HG03097 (cell line): ENCODE results near the gene PIEZO1.

Experiments
- ATAC-seq: cut with Tn5 transposase; IDR thresholded peaks from one replicate; pipeline ENCODE4 v1.9.1; 2021; ENCODE audit not compliant: unreplicated experiment, low FRiP score

The PIEZO1 gene

GRCh38 chr16:88694221-88695087 lies 90.6 kb downstream of the PIEZO1 start:
- ATAC-seq = no peak

GRCh38 chr16:88693420-88694177 lies 91.4 kb downstream of the PIEZO1 start:
- no peak for ATAC-seq

GRCh38 chr16:88692861-88693260 lies 92.2 kb downstream of the PIEZO1 start:
- no peak for ATAC-seq

GRCh38 chr16:88691924-88692560 lies 93.0 kb downstream of the PIEZO1 start:
- ATAC-seq = no peak

DNA sequence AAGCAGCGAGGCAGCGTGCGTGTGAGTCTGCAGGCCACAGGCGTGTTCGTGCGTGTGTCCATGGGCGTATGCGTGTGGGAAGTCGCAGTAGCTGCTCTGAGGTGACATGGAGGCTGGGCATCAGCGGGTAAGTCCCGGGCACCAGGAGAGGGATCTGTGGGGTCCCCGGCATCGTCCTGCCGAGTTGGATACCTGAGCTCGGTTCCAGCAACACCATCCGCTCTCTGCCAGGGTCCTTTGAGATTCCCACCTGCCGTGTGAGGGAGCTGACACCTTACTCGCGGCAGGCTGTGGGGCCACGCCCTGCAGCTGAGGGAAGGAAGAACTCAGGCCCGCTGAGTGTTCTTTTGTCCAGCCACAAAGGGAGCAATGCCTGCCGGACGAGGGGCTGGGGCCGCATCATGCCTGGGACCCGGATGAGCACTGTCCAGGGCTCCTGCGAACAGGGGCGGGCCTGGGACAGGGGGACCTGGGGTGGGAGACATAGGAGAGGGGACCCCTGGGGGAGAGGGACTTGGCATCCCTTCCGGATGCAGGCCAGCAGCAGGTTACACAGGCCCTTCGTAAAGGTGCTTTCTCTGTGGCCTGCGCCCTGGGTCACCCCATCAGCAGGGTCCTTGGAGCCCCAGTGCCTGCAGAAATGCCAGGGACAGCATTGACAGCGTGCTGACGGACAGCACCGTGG lies 93.7 kb downstream of the PIEZO1 start:
- no peak for ATAC-seq

GRCh38 chr16:88690341-88691128 lies 94.5 kb downstream of the PIEZO1 start:
- no peak for ATAC-seq

- no peak for ATAC-seq
Observed at GRCh38 chr16:88688013-88688778, 96.8 kb downstream of the PIEZO1 start.

GRCh38 chr16:88687676-88688012 lies 97.4 kb downstream of the PIEZO1 start:
- ATAC-seq = no peak

- ATAC-seq = no peak
Observed at GRCh38 chr16:88687254-88687576, 97.8 kb downstream of the PIEZO1 start.

DNA sequence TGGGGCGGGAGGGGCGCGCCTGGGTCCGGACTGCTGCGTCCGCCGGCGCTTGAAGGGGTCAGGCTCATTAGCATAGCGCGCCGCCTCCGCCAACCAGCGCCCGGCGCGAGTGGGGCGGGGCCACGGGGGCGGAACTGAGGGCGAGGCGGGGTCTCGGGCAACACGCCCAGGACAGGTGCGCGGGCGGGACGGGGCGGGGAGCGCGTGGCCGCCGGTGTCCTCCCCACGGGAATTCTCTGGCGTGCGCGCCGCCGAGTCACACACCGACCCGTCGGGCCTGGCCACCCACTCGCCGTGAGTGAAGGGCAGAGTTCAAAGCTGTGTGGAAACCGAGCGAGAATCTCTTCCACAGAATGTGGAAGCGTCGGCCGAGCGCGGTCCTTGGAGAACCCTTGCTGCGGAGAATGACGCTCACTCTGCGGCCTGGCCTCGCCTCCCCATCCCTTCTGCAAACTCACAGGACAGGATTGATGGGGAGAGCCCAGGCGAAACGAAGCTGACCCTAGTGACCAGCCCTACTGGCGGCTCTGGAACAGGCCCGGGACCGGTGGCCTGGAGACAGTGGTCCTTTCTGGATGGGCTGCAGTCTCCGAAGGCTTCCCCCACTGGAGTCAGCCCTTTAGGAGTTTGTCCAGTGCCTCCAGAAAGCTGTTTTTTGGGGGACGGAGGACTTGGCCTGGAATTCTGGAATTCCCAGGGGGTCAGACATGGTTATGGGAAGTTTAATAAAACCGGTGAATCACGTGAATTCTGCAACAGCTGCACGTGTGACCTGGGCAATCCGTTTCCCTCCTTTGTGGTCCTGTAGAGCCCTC lies 98.4 kb downstream of the PIEZO1 start, which contains the start of gene SNAI3:
SNAI3 (minus strand) TSS at position 69 of the 815 bp plus-strand sequence. CDS start 101 bp downstream, outside the sequence.
- ATAC-seq = peak; percentile 51

- ATAC-seq = no peak
Observed at GRCh38 chr16:88686062-88686438, 99.0 kb downstream of the PIEZO1 start.

DNA sequence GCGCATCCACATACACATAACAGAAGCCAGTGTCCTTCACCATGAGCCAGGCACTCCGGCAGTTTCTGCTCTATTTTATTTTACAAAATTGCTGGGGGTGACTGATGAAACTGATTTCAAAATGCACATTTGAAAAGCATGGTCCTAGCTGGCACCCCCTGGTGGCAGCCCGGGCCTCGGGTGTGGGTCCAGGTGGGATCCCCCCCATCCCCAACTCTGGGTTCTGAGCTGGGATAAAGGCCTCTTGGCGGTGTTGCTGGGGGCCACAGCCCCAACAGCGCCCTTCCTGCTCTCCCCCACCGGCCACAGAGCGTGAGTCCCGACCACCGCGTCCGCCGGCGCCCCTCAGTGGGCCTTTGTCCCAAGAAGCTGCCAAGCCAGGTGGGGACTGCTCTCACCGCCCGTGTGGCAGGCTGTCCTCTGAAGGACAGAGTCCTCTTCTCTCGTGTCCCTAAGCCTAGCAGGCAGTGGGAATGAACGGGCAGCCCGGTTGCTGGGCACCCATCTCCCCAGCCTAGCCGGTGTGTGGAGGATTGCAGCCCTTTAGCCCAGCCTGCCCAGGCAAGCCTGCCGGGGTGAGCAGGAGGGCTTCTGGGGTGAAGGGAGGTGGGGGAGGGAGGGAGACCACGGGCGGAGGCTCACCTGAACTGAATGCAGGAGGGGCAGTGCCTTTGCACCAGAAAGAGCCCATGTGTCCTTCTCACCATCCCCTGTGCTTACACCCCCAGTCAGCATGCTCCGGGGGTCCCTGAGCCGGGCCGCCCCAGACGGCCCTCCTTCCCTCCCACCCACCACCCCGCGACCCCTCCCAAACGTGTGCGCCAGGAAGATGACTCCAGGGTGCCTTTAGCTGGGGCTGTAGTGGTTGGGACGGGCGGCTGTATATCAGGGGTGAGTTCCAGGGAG lies 99.6 kb downstream of the PIEZO1 start:
- no peak for ATAC-seq

- no peak for ATAC-seq
Observed at GRCh38 chr16:88684569-88685155, 100.4 kb downstream of the PIEZO1 start.

DNA sequence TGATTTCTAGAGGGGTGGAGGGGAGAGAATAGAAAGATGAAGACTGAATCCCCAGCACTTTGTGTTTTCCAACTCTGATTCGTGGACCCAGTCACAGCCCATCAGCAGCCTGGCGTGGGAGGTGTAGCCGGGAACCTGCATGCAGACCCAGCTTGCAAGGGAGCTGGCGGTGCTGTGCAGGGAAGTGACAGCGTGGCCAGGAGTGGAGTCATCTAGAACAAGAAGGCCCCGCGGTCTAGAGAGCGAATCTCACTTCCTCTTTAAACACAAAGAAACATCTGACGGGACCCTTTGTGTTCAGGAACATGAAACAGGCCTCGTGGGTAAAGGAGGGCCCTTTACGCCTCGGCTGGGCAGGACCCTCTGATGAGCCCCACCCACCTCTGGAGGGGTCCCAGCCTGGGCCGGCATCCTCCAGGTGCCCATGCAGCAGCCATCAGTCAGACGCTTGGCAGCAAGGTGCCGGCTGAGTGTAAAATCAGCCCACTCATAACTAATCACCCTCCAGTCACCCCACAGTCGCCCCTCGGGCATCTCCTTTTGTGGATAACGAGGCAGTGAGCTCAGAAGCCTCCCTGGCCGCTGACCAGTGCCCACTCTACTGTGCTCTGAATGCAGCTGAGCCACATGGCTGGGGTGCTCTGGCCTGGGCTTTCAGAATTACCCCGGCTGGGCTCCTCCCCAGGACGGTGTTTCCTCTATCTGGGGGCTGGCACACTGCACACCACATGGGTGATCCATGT lies 103.1 kb downstream of the PIEZO1 start:
- peak; percentile 64 for ATAC-seq

DNA sequence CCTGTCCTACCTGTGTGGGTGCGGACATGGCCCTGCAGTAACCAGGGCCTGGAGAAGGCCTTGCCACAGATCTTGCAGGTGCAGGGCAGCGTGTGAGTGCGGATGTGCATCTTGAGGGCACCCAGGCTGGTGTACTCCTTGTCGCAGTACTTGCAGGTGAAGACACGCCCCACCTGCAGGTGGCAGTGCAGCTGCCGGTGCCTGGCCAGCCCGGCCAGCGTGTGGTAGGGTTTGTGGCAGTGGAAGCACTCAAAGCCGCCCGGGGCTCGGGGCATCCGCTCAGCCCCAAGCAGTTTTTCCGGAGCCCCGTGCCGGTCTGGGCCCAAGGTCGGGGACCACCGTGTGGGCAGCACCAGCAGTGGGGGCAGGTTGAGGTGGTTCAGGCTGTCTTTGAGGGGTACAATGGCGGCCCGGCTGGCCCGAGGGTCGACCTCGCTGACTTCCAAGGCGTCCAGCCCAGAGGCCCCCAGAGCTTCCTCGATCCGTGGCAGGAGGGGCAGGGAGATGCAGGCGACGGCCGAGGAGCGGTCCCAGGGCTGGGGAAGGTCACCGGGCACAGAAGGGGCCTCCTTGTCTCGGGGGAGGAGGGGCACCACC lies 103.8 kb downstream of the PIEZO1 start:
- ATAC-seq = no peak

GRCh38 chr16:88680554-88681083 lies 104.4 kb downstream of the PIEZO1 start:
- ATAC-seq = no peak
